HG02763 (cell line): Measurements from ENCODE around the gene HEG1.

ENCODE experiments used
- ATAC-seq: cut with Tn5 transposase; IDR thresholded peaks from one replicate; pipeline ENCODE4 v1.9.1; 2021; ENCODE audit warnings: mild to moderate bottlenecking, moderate library complexity; ENCODE audit not compliant: unreplicated experiment

The HEG1 gene

DNA sequence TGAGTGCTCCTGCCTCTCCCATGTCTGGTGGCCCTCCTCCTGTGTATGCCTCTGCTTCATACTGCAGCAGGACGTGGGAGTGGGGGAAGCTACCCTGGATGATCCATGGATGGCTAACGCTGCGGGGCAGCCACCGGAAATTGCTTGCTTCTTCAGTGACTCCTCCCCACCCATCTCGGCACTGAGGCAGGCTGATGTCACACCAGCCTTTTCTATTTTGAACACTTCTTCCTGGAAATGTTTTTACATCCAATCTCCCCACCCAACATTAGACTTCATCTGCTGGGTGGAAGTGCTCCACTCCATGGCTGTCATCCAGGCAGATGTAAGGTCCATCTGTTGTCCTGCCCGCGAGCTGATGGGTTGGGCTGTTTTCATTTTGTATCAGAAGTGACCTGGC, 62.3 kb downstream of the HEG1 start:
- no peak for ATAC-seq

DNA sequence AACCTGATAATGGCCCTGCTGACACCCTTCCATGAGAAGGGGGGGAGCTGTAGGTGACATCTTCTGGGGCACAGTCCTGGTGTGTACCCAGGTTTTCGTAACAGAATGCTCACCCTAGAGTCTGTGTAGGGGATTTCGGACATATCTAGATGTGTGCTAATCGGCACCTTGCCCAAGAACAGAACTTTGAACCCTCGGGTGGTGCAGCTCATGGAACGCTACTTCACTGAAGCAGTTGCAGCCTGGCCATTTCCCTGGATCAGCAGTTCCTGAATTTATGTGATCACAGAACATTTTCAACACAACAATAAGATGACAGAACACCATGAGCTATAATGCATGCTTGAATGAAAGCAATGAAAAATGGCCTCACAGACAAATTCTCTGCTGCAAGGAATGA, 63.8 kb downstream of the HEG1 start:
- no peak for ATAC-seq

GRCh38 chr3:124986192-124987143, 69.3 kb downstream of the HEG1 start:
- ATAC-seq: no peak

GRCh38 chr3:124985349-124985748, 70.4 kb downstream of the HEG1 start:
- no peak for ATAC-seq

GRCh38 chr3:124984754-124985153, 71.0 kb downstream of the HEG1 start:
- no peak for ATAC-seq

- no peak for ATAC-seq
Measured at GRCh38 chr3:124982855-124983254, 72.9 kb downstream of the HEG1 start.

- ATAC-seq: no peak
Measured at GRCh38 chr3:124981472-124981871, 74.3 kb downstream of the HEG1 start.

- ATAC-seq: no peak
Measured at GRCh38 chr3:124978627-124979026, 77.2 kb downstream of the HEG1 start.

DNA sequence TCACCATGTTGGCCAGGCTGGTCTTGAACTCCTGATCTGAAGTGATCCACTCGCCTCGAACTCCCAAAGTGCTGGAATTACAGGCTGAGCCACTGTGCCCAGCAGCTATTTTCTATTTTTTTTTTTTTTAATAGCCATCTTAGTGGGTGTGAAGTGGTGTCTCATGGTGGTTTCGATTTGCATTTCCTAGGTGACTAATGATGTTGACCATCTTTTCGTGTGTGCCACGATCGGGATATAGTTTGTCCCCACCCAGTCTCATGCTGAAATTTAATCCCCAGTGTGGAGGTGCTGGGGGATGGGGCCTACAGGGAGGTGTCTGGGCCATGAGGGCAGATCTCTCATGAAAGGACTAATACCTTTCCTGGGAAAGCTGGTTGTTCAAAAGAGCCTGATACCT, 79.4 kb downstream of the HEG1 start:
- no peak for ATAC-seq

DNA sequence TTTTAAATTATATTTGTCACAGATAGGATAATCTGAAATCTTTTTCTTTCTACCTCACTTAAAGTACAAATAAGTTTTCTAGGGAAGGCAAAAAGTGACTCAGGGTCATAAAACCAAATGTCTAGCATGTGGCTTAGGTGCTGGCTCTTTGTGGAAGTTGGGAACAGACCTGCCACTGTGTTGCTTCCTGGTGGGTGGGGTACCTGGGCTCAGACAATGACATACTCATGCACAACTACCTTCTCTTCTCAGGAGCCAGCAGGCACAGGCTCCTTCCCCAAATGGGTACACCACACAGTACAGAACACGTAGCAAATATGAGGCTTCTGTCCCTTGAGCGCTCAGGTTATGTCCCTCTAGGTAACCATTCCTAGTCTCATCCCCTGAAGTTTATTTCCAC, 81.1 kb downstream of the HEG1 start:
- no peak for ATAC-seq

- no peak for ATAC-seq
Measured at GRCh38 chr3:124973290-124973689, 82.5 kb downstream of the HEG1 start.

DNA sequence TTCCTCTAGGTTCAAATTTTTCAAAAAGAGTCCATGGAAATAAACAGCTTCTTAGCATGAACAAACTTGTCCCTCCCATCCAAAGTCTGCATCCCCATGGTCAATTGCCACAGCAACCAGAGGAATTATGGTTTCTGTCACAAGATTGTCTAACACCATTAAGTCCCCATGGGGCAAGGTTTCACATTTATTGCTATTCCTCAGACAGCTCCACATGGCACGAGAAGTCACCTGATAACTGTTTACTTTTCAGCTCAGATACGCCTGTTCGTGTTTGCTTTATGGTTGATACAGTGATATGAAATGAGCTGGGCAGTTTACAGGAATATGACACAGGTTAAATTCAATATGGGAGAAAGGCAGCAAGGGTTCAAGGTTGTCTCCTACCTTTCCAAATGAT, 83.3 kb downstream of the HEG1 start:
- no peak for ATAC-seq

DNA sequence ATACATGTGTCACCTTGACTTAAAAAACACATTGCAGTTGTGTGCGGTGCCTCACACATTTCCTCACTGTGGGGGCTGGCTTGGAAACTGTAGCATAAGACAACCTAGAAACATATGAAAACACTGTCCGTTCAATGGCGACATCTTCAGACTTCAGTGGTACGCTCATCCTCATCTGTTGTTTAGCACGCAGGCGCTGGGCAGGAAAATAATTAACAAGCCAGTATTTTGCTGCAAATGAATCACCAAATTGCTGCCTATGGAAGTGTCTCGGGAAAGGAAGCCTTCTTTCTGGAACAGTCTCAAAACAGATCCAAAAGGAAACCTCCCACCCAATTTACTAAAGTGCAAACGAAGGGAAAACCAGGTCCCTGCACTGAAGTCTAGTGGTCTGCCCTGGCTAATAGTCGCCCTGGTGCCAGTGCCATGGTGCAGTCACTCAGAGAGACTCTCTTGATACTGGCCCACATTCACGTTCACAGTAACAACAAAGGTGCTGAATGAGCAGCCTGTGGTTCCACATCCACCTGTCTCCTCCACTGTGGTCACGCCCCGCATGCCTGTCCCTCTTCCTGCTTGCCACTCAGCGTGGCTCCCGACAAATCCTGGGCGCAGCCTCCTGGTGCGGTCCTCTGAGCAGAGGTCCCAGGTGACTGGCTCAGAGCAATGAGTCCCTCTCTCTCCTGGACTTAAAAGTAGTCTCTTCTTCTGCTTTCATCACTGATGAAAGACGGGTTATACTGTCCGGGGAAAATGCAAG, 85.7 kb downstream of the HEG1 start:
- no peak for ATAC-seq

DNA sequence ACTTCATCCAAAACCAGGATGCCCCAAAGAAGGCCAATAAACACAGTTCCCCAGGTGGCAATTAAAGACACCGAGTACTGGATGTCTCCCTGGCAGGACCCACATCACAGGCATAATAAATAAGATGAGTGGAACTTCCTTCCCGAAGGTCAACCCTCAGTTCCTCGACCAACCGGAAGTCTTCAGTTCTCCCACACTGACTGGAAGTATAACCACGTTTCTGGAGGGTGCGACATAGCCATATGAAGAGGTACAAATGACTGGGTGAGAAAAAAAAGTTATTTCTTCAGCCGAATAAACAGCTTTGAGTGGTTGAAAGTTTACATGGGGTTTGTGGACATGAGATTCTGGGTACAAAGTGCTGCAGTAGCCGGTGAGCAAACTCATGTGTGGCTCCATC, 86.6 kb downstream of the HEG1 start:
- no peak for ATAC-seq

DNA sequence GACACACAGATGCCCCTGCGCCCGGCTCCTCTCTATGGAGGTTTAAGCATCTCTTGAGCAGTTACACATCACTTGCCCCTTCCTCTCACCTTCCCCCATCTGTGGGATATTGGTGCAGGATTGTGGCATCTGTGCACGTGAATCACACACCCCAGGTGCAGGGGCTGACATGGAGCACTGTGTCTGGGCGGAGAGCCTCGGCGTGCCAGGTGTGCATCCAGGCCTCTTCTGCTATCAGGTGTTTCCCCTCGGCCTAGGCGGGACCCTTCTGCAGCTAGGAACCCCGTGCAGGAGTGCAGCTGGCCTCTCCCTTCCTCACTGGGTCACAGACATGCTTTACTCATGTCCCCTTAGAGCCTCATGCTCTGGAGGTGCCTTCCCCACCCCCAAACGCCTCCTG, 87.8 kb downstream of the HEG1 start:
- ATAC-seq: no peak

DNA sequence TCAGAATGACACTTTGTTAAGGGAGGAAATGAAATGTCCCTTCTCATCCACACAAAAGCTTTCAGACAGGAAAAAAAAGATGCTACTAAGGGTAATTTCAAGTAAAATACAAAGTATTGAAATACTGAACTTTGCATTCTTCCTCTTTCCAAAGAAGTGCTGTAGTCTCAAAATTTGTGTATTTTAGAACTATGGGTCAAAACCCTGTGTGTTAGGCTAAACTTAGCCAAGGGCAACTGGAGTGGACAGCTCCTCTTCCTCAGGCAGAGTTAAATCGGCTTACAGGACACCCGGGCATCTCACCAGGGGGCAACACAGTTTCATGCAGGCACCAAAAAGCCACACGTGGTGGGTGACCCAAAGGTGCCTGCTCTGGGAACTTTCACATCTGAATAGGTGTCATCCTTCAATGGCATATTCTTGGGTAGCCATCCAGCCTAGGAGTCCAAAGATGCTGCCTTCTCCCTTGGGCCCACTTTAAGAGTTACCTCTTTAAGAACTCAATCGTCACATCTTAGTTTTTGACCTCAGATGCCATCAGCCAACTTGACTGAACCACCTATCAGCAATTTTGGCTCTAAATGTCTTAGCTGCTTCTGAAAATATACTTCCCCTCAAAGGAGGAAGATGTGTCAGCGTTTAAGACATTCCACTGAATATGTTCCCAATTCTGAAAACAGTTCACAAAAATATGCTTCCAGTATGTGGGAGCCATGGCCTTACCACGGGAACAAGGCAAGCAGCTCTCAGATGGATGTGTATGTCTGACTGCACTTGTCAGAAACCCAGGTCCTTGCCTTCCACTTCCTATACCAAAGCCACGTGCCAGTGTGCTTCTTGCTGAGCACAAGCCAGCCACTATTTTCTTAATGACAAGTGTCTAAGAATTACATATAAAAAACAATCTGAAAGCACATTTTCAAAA, 89.0 kb downstream of the HEG1 start:
- no peak for ATAC-seq

GRCh38 chr3:124965413-124965812, 90.4 kb downstream of the HEG1 start:
- no peak for ATAC-seq

GRCh38 chr3:124964387-124964786, 91.4 kb downstream of the HEG1 start:
- ATAC-seq: no peak

DNA sequence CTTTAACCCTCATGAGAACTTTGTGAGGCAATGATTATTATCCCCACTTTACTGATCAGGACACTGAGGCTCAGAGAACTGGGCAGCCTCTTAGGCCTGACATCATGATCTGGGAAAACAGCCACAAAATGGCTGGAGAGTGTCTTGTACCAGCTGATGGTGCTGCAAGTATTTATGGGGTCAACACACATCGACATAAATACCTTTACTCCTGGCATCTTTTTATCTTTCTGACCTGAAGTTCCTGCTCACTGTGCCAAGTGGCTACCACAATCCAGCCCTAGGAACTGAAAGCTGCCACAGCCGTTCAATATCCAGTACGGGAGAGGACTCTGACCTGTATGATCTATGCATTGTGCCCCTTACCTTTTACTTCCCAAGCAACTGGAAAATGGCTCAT, 92.0 kb downstream of the HEG1 start:
- no peak for ATAC-seq

DNA sequence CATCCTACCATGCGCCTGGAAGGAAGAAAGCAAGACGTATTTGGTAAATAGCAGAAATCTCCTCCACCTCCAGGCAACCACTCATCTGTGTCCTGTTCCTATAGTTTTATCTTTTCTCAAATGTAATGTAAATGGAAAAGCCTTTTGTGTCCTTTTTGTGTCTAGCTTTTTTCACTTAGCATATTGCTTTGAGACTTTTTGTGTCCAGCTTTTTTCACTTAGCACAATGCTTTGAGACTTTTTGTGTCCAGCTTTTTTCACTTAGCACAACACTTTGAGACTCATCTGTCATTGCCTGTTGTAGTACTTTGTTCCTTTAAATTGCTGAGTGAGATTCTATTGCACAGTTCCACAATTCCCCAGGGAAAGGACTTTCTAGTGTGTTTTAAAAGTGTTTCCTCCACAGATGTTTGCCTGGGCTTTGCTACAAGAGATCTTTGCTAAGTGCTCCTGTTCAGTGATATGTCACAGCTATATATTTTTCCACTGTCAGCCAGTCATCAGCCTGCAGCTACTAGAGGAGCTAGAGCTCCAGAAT, 93.3 kb downstream of the HEG1 start:
- no peak for ATAC-seq

DNA sequence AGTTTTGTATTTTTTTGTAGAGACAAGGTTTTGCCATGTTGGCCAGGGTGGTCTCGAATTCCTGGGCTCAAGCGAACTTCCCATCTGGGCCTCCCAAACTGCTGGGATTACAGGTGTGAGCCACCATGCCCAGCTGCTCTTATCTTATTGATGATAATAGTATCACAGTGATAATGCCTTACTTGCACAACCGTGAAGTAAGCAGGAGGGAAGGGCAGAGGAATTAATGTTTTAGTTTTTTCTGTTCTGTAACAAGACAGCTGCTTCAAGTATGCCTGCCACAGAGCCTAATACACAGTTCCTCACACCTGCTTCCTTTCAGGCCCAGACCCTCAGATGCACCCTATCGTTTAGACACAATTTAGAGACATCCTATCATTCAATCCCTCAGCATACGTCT, 95.1 kb downstream of the HEG1 start:
- ATAC-seq: no peak
